ENCODE measurements around the gene CDKN3. TPM values are rescaled to one million over a fixed set of nuclear protein-coding genes. Genes with fewer than 3 reads are reported as not detected.
"Not testable (repeated sequence)": the region's sequence is repeated elsewhere in the genome, so short reads cannot be mapped to it uniquely, and the experiment has no call there.

Gene CDKN3
- total RNA-seq, 2 donors from 2014 or later: 3.5 to 13.5 TPM

GRCh38 chr14:54438703-54439102, 41.9 kb downstream of the CDKN3 start:
- no peaks in the 10 kb centered on the region for H3K36me3 ChIP-seq
- ATAC-seq (ENCODE audit: insufficient number of reproducible peaks, low FRiP score, low read depth): no peak
- H3K9me3 ChIP-seq: no peaks in the 10 kb centered on the region
- no peak for DNase-seq (ENCODE audit: low spot score)
- no peaks in the 10 kb centered on the region for H3K27me3 ChIP-seq (replicated peaks; ENCODE audit: insufficient read depth)
- peaks cover 4 to 18% of the 10 kb centered on the region in 2 donors for H3K4me1 ChIP-seq (ENCODE audit: control insufficient read depth in 1 of 2, low read depth in 2 of 2)
- no peak overlapping the region for H3K4me3 ChIP-seq
- H3K27ac ChIP-seq: no peak overlapping the region
- TF ChIP-seq, protein P1, sequence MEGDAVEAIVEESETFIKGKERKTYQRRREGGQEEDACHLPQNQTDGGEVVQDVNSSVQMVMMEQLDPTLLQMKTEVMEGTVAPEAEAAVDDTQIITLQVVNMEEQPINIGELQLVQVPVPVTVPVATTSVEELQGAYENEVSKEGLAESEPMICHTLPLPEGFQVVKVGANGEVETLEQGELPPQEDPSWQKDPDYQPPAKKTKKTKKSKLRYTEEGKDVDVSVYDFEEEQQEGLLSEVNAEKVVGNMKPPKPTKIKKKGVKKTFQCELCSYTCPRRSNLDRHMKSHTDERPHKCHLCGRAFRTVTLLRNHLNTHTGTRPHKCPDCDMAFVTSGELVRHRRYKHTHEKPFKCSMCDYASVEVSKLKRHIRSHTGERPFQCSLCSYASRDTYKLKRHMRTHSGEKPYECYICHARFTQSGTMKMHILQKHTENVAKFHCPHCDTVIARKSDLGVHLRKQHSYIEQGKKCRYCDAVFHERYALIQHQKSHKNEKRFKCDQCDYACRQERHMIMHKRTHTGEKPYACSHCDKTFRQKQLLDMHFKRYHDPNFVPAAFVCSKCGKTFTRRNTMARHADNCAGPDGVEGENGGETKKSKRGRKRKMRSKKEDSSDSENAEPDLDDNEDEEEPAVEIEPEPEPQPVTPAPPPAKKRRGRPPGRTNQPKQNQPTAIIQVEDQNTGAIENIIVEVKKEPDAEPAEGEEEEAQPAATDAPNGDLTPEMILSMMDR (IDR thresholded peaks at IDR 0.05): no peak

- Histone ChIP-seq H3K4me3 (peak overlapping the region; percentile 80), H3K36me3 (no peaks in the 10 kb centered on the region)
- TF ChIP-seq, protein P1 (IDR thresholded peaks at IDR 0.05): no peak
Measured at GRCh38 chr14:54440037-54440436, 43.2 kb downstream of the CDKN3 start.

DNA sequence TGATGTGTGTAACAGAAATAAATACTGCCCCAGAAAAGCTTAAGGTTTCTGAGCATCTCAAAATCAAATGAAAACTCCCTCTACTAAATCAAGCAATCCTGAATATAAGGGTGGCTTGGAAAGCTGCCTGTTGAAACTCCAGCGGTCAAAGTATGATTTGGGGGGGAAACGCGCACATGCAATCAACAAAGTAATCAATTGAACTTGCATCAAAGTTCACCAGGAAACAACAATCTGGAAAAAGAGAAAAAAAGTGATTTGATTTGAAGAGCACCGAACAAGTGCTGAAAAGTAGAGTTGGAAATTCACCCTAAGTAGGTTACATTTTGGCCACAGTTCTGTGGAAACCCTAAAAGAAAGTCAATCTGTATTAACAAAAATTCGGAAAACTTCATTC, 43.7 kb downstream of the CDKN3 start:
- Histone ChIP-seq H3K36me3 (no peaks in the 10 kb centered on the region), H3K9me3 (no peaks in the 10 kb centered on the region), H3K4me3 (peak overlapping the region; percentile 80), H3K4me1 (ENCODE audit: control insufficient read depth in 1 of 2, low read depth in 2 of 2) (peaks cover 4 to 18% of the 10 kb centered on the region in 2 donors), H3K27me3 (replicated peaks; ENCODE audit: insufficient read depth) (no peaks in the 10 kb centered on the region), H3K27ac (peak overlapping the region; percentile 90)
- ATAC-seq (ENCODE audit: insufficient number of reproducible peaks, low FRiP score, low read depth): no peak
- TF ChIP-seq, protein P1 (IDR thresholded peaks at IDR 0.05): no peak
- DNase-seq (ENCODE audit: low spot score): no peak

More at GRCh38 chr14:54440037-54440436, 43.2 kb downstream of the CDKN3 start:
- Histone ChIP-seq H3K4me1 (ENCODE audit: control insufficient read depth in 1 of 2, low read depth in 2 of 2) (peaks cover 4 to 18% of the 10 kb centered on the region in 2 donors), H3K27ac (peak overlapping the region; percentile 90), H3K9me3 (no peaks in the 10 kb centered on the region), H3K27me3 (replicated peaks; ENCODE audit: insufficient read depth) (no peaks in the 10 kb centered on the region)
- DNase-seq (ENCODE audit: low spot score): no peak
- no peak for ATAC-seq (ENCODE audit: insufficient number of reproducible peaks, low FRiP score, low read depth)

GRCh38 chr14:54440873-54441868, 44.4 kb downstream of the CDKN3 start, which contains the start of gene CNIH1:
TSS of gene CNIH1 (minus strand) at chr14:54441374. CDS start at chr14:54441327, 47 bp downstream.
- H3K4me1 ChIP-seq (ENCODE audit: control insufficient read depth in 1 of 2, low read depth in 2 of 2): peaks cover 0 to 22% of the 10 kb centered on the region in 2 donors
- H3K9me3 ChIP-seq: no peaks in the 10 kb centered on the region
- no peaks in the 10 kb centered on the region for H3K36me3 ChIP-seq
- H3K27me3 ChIP-seq (replicated peaks; ENCODE audit: insufficient read depth): no peaks in the 10 kb centered on the region
- TF ChIP-seq, protein P1 (IDR thresholded peaks at IDR 0.05): peak; percentile 95
- ATAC-seq (ENCODE audit: insufficient number of reproducible peaks, low FRiP score, low read depth) (peak; percentile 92), DNase-seq (ENCODE audit: low spot score) (peak; percentile 64)
- H3K27ac ChIP-seq: peak within 1 kb of the TSS; percentile 90
- peak within 1 kb of the TSS; percentile 80 for H3K4me3 ChIP-seq

- ATAC-seq (ENCODE audit: insufficient number of reproducible peaks, low FRiP score, low read depth); H3K4me3 ChIP-seq; DNase-seq (ENCODE audit: low spot score); H3K27ac ChIP-seq; H3K9me3 ChIP-seq; H3K27me3 ChIP-seq (replicated peaks; ENCODE audit: insufficient read depth); H3K36me3 ChIP-seq: not testable (repeated sequence)
- peaks cover 0 to 16% of the 10 kb centered on the region in 2 donors for H3K4me1 ChIP-seq (ENCODE audit: control insufficient read depth in 1 of 2, low read depth in 2 of 2)
Measured at GRCh38 chr14:54442961-54443360, 46.2 kb downstream of the CDKN3 start.
